NAMALWA (cell line): ENCODE results near the gene HS6ST2.

Experiments used
- DNase-seq: peaks from one replicate; pipeline ENCODE4 v3.0.0-alpha.2; 2015; ENCODE audit warnings: low spot score

The HS6ST2 gene

DNA sequence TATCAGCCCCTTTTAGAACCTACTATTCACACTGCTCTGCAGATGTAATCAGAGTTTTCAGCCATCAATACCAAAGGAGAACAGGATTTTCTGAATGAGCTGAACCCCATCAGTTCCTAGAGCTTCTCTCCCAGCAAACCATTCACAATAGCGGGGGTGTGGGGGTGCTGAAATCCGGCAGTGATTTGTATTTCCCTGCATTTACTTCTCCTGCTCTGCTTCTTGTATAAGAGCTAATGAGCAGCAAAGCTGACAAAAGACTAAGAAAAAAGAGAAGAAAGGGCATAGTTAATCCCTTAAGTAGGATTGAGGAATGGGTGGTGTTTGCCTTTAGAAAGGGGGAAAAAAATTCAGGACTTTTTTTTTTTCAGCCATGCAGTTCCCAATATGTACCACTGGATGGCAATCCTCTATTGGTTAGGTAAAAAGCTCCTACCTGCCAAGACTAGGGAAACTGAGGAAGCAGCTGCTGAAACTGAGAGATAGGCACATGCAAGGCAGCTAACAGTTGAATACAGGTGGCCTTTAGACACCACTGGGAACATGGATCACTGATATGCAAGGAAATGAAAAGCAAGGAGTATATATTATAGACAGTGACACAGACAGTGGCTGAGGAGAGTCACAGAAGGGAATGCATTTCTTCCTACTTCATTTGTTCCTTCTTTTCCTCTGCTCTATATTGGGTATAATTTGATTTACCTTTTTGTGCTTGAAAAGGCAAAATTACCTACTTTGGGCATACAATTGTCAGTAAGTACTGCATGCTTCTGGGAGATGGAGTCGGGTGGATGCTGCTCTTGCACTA, 217.9 kb downstream of the HS6ST2 start:
- DNase-seq, result peak; percentile 6

DNA sequence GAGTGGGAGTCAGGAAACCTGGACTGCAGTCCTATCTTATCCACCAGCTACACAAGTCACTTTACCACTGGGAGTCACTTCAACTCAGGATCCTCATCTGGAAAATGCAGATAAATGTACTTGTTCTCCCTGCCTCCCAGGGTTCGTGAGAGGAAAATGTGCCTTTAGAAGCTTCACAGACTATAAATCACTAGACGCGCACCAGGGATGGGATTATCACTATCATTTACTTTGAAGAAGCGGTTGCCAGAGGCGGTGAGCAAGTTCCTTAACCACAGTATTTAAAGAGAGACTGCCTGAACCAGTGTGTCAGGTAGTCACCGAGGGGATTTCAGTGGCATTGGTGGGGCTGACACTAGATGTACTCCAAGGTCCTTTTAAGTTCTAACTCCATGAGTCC, 219.5 kb downstream of the HS6ST2 start:
- DNase-seq, result no peak

DNA sequence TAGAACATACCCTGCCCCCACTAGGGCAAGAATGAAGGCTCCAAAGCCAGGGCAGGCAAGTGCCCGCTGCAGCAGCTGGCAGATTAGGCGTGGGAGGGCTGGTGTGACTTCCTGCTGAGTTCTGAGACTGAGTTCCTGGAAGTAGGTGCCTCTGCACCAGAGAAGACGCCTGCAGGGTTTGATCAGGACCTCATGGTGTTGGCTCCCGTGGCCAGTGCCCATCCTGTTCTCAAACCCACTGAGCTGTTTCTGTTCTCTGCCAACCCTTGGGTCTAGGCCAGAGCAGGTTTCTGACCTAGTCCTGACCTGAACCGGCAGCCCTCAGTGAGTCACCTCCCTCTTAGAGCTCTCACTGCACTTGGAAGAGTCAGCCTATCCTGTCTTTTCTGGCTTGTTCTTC, 220.7 kb downstream of the HS6ST2 start:
- DNase-seq, result no peak

DNA sequence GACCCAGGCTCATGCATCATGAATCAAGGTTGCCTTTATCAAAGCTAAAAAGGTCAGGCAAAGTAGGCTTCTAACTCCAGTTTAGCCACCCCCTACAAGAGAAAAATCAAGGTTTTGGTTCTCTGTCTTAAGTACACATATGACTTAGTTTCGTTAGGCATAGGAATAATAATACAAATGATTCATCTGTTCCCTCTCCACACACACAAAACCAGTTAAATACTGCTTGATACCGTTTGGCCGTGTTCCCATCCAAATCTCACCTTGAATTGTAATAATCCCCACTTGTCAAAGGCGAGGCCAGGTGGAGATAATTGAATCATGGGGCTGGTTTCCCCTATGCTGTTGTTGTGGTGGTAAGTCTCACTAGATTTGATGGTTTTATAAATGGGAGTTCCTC, 226.2 kb downstream of the HS6ST2 start:
- DNase-seq, result no peak

DNA sequence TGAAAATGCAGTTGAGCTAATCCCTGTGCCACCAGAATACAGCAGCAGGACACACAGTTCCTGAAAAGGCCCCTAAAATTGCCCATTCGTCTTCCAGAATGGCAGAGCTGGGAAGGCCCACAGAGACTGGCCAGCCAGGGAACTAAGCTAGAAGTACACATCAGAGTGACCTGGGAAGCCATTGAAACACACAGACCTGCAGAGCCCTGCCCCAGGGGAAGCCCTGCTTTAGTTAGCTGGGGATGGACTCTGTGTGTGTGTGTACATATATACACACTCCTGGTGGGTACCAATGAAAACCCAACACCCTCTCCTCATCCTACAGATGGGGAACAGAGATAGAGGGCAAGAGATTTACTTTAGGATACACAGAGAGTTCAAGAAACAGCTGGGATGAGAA, 227.7 kb downstream of the HS6ST2 start:
- DNase-seq, result no peak

DNA sequence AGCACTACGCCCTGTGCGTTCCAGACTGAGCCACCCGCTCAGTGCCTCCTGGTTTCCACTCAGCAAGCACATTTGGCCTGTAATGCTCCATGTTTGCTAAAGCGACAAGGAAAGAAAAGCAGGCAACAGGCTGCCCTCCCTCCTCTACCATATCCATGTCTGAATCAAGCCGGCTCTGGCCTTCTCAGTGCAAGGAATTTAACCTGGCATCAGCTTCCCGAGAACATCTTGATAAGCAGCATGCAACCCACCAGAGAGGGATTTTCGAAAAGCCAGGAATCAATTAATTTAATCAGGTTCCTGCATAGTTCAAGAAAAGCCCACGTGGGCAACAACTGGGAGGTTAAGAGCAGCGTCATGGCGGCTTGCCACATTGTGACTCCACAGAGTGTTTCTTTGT, 228.2 kb downstream of the HS6ST2 start:
- no peak for DNase-seq

DNA sequence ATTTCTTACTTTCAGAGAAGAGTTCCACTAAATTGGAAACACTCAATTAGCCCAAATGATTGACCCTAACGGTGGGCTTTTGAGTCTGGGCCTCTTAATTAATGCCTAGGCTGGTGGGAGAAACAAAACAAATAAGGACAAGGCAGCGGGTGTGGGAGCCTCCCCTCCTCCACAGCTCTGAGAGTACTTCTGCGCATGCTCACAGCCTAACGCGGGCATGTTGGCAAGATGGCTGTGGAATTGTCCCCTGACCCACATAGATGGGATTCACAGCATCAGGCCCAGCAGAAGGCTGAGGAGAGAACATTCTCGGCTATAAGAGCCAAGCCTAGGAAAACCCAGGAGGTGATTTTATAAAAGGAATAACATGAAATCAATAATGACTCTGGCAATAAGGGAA, 230.1 kb downstream of the HS6ST2 start:
- no peak for DNase-seq

DNA sequence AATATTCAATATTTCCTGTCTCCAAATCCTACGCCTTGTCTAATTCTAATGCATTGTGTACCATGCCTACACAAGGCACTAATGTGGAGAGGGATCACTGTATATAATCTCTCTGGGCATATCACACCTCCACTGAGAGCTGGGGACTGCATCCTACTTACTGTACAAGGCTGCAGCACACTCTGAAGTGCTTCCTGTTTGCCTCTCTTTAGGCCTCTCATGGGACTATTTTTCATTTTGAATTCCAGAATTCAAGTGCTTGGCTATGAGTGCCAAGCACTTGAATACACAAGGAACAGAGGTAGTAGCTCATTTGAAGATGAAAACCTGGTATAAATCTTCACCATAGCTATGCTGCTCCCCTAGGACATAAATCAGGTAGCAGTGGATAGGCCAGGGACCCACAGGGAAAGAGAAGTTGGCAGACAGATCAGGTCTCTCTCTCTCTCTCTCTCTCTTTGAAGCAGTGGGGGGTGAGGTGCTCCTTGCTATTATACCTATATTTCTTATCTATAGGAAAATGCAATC, 239.9 kb downstream of the HS6ST2 start:
- no peak for DNase-seq

DNA sequence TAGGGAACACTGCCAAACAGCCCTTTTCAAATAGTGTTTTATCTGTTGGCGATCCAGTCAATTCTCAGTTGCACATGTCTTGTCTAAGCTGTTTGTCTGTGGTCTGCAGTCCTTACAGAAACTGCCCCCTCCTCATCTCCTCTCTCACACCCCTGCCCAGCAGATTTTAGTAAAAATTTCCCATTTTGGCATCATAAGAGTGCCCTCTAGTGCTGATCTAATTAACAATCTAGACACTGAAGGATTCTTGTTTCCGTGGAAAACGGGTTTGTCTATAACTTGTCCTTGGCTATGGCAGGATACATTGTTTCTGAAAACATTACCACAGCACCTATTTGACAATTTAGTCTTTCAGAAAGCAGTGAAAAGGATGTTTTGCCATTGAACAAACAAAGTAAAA, 242.4 kb downstream of the HS6ST2 start:
- no peak for DNase-seq

DNA sequence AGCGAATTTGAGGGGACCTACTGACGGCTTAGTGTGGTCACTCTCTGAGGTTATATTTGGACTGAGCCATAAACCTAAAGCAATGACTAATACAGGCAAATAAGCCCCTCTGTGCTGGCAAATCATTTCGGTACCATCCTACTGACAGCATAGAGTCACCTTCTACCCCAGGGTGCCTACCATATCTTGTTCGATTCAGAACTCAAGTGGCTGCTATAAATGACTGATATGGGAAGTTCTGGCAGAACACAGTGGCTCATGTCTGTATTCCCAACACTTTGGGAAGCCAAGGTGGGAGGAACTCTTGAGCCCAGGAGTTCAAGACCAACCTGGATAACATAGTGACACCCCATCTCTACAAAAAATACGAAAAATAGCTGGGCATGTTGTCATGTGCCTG, 243.5 kb downstream of the HS6ST2 start:
- DNase-seq, result no peak

DNA sequence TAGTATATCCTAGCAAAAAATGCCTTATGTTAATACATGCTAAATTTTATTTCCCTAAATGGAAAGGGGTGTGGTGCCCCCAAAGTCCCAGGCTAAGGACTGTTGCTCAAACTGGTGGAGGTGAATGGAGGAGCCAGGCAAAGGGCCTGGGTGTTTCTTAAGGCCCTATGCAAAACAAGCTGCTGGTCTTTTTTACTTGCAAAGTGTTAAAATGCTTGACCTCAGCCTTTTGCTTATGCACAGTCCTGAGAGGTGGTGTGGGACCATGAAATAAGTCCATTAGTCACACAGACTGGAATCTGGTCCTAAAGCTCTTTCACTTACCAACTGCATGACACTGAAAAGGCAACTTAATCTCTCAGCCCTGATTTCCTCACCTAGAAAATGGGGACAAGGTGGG, 246.1 kb downstream of the HS6ST2 start:
- DNase-seq, result no peak

DNA sequence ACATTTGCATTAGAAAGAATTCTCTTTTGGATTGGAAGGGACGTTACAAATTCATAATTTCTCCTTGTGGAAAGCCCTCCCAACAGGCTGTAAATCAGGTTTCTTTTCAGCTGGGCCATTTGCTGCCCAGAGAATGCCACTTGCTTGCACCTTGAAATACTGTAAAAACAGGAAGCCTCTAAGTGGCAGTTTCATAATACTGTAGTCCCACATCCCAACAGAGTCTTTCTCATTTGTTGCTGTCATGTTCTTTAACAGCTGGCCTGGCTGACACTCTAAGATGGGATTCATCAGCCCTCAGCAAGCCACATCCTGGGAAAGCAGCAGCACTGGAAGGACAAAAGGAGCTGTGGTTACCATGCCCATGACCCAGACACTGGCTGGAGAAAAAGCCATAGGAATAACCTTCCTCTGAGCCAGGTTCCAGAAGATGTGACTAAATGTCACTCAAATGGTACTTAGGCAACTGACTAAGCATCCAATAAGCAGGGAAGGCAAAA, 247.7 kb downstream of the HS6ST2 start:
- DNase-seq, result no peak

DNA sequence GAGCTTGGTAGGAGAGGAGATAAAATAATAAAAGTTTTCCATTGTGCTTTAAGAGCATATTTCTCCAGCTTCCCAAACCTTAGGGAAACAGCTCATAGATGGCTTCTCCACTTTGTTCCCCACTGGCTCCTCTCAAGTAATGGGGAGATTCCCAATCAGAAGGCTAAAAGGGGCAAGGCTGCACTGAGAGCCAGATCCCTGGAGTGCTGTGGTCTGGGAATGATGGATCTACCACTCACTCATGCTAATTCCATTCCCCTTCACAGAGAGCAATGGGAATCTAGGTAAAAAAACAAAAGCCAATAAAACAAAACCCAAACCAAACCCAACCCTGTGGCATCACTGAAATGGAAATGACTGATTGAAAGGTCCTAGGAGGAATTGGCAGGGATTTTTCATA, 249.9 kb downstream of the HS6ST2 start:
- DNase-seq, result no peak

DNA sequence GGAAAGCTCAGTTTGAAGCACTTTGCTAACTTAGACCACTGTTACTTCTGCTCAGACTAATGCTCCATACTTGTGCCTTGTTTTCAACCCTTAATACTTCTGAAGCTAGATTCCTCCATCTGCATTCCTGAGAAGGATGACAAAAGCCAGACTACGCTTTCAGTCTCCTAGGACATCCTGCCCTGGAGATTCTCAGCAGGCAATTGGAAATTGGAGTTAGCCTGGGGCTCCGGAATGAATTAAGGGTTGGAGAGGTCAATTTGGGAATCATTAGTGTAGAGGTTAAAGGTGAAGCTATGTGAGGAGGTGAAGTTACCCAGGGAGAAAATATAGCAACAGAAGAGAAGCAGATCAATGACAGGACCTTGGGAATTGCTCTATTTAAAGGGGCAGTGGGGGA, 253.7 kb downstream of the HS6ST2 start:
- DNase-seq, result no peak

DNA sequence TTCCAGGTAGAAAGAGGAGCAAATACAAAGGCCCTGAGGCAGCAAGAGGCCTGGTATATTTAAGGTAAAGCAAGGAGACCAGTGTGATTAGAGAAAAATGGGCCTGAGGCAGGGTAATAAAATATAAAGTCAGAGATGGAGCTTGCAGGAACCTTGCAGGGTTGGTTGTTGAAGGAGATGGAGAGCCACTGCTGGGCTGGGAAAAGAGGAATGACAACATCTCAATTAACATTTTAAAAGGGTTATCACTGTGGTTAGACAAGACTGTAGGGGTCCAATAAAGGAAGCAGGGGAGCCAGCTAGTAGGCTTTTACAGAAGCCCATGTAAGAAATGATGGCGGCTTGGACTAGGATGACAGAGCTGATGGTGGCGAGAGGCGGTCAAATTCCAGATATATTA, 264.0 kb downstream of the HS6ST2 start:
- no peak for DNase-seq

DNA sequence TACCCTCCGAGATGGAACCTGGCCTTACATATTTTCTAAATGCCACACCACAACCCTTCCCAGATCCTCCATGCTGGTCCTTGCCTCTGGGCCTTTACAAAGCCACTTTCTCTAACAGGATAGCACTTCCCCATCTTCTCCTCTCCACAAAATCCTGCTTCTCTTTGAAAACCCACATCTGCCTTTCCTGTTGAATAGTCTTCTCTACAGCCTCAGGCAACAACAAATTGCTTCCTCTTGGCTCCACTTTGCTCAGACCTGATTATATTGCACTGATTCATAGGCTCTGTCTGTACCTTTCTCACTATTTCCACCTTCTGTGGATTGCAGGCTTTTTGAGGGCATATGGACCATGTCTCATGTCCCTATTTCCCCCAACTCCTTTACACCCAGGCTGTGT, 265.9 kb downstream of the HS6ST2 start:
- no peak for DNase-seq

DNA sequence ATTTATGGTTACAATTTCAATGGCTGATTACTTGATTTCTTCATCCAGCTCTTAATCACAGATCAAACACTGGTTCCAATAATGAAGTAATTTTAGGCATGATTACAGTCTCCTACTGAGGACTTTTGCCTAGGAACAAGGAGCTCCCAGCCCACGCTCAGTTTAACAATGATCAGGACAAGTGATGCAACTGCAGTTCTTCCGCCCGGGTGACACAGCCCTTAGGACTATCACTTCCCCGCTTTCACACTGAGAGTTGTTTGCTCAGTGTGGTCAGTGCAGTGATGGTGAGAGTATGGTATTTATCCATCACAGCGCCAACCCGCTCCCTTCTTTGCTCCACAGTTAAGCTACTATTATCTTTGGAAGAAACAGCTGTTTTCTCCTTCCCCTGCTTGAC, 266.4 kb downstream of the HS6ST2 start:
- DNase-seq, result no peak

DNA sequence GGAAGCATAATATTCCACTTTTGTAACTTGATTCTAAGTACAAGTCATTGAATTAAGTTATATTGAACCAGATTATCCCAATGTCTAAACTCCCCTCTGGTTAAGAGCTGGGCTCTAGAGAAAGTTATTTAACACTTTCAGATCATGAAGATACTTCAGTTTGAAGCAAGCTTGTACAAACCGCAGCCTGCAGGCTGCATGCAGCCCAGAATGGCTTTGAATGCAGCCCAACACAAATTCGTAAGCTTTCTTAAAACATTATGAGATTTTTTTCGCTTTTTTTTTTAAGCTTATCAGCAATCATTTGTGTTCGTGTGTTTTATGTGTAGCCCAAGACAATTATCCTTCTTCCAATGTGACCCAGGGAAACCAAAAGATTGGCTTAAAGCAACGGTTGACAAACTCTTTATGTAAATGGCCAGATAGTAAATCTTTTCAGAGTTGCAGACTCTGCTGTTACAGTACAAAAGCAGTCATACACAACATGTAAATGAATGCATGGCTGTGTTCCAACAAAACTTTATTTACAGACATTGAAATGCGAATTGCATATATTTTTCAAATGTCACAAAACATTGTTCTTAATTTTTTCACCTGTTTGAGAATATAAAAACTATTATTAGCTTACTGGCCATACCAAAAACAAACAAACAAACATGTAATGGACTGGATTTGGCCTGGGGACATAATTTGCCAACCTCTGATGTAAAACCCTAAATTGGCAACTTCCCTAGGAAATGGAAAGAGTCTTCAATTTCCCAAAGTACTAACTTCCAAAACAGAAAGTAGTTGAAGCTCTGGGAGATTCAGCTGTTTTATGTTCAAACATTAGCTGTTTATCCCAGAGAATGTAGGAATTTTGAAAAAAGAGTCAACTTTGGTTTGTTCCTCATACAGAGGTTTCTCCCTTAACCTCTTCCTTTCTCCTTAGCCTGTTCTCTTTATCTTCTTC, 268.5 kb downstream of the HS6ST2 start:
- no peak for DNase-seq

DNA sequence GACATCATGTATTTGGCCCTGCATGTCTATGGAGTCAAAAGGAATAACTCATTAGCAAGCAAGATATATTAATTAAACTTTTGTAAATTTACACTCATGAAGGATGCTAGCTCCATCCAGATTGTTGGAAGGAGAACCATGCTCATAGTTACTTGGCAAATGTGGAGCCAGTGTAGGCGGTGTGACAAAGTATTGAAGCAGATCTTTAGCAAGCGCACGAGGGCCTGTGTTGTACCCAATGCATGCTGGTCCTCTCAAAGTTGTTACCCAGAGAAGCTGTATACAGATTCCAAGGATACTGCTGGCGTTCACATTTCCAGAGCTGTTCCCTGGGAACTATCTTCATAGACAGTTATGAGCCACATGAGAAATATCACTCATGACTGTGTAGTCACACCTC, 273.2 kb downstream of the HS6ST2 start:
- DNase-seq, result no peak

DNA sequence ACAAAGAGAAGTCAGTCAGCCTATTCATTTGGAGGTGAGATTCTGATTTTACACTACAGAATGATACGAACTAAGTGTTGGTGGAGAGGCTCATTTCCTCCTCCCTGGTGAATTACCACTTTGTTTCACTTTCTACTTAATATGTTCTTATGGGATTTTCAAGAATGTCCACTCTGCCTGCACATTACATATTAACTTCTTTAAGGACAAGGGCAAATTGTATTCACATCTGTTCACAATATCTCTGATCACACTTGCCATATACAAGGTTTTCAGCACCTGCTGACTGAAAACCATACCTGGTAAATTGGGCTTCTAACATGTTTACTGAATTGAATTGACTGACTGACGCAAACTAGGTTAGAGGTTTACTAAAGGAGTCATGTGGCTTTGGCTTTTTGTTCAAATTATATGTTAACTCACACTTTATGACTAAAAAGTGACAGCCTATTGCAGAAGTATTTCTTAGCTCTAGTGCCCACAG, 281.2 kb downstream of the HS6ST2 start:
- no peak for DNase-seq

DNA sequence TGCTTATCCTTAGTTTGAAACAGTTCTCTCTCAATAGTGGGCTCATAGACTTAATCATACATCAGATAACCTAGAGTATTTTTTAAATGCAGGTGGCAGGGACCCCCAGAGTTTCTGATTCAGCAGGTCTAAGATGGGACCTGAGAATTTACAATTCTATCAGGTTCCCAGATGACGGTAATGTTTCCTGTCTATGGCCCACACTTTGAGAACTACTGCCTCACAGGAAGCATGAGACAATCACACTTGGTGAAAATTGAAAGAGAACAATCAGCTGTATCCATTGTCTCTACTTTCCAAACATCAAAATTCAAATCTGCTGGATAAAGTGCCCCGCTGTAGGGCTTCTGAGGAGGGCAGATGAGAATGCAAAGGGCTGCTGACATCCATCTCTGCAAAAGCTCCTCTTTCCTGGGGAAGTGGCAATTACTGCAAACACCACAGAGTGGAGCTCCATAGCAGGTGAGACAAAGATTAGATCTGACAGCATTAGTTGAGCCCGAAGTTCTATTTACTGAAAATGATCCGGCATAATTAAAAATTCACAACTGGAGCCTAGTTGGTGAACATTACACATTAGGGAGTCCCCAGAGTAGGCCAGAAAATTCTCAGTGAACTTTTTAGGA, 281.8 kb downstream of the HS6ST2 start:
- peak; percentile 3 for DNase-seq

DNA sequence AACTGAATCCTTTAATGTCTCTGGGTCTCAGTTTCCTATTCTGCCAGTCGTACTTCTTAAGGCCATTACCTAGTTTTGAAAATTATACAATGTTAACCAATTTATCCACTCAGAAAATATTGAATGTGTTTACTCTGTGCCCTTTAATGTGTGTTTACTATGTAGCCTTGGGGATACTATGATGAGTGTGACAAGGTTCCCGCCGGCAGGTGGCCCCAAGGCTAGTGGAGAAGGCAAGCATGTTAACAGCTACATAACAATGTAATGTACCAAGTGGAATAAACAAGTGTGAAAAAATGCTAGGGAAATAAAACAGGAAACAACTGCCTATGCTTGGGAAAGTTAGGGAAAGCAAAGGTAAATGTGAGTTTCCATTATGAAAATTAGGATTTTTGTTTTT, 282.3 kb downstream of the HS6ST2 start:
- DNase-seq, result no peak
